Measurements from ENCODE around the gene CCZ1B.
"Not testable (repeated sequence)": the region's sequence is repeated elsewhere in the genome, so short reads cannot be mapped to it uniquely, and the experiment has no call there.

GRCh38 chr7:6826151-6826550 lies at the start of gene CCZ1B:
- not testable (repeated sequence) for TF ChIP-seq CTCF, EP300 (IDR thresholded peaks at IDR 0.05)
- TF ChIP-seq POLR2AphosphoS5 (IDR thresholded peaks at IDR 0.05) = peak in 1 of 4 donors; percentile 43
